HG03039 (cell line): ENCODE measurements around the gene PML.

ENCODE experiments used
- ATAC-seq: cut with Tn5 transposase; IDR thresholded peaks from one replicate; pipeline ENCODE4 v1.9.1; 2021; ENCODE audit warnings: mild to moderate bottlenecking, moderate library complexity; ENCODE audit not compliant: unreplicated experiment

The PML gene

DNA sequence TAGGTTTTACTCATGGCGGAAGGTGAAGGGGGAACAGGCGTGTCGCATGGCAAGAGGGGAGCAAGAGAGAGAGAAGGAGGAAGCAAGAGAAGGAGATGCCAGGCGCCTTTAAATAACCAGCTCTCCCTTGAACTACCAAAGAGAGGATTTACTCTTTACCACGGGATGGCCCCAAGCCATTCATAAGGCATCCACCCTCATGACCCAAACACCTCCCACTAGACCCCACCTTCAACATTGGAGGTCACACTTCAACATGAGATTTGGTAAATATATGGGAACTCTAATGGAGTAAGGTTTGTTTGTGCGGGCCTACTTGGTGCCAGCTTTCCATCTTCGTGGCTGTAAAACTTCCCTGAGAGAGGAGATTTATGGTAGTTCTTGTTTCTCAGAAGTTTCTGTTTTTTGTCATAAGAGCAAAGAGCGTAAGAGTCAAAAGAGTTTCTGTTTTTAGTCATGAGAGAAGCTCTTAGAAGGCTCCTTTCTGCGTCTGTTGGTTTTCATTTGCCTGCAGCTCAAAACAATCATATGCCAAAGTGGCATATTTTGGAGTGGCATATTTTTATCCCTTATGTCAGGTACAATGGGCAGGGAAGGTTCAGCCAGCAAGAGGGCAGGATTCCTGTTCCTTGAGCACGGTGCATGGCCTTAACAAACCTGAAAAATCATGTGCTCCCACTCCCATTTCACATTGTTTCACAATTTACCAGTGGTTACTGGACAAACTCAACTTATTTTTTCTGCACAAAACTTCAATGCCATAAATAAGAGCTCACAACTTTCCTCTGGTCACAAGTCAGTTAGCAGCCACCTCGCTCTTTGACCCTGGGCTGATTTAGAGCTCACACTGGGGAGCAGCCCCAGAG lies 12.5 kb downstream of the PML start:
- no peak for ATAC-seq

DNA sequence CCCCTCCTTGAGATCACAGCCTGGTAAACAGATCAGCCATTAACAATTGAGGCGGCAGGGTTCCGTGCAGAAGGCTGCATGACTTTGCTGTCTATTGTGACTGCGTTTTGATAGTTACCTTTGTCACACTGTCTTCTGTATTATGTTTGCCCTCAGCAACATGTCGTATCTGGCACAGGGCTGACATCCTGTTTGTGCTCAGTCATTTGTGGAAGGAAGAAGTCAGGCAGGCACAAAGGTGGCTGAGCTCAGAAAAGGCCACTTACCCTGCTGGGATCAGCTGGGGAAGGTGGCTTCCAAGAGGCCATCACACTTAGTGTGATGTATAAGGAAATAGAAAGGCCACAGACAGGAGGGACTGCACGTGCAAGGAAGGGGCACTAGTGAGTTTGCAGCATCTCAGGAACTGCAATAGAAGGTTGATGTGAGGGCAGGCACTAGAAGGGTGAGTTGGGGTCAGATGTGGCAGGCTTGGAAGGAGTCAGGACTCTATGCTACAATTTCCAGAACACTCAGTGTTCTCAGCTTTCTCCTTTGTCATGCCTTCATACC lies 13.4 kb downstream of the PML start:
- ATAC-seq = no peak

DNA sequence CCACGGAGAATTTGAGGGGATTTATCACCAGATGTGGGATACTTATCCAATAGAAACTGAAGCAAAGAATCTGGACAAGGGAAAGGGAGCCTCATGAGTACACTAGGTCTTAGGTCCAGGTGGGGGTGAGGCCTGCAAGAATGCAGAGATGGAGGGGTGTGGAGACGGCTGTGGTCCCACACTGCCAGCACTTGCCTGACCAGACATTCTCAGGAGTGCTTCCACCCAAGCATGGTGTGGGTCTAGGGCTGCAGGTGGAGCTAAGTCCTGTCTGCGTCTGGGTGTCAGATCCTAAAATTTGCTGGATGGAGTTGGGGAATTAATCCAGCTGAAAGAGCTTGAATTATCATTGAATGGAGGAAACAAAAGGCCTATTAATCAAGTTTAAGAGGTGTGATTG lies 14.4 kb downstream of the PML start:
- no peak for ATAC-seq

DNA sequence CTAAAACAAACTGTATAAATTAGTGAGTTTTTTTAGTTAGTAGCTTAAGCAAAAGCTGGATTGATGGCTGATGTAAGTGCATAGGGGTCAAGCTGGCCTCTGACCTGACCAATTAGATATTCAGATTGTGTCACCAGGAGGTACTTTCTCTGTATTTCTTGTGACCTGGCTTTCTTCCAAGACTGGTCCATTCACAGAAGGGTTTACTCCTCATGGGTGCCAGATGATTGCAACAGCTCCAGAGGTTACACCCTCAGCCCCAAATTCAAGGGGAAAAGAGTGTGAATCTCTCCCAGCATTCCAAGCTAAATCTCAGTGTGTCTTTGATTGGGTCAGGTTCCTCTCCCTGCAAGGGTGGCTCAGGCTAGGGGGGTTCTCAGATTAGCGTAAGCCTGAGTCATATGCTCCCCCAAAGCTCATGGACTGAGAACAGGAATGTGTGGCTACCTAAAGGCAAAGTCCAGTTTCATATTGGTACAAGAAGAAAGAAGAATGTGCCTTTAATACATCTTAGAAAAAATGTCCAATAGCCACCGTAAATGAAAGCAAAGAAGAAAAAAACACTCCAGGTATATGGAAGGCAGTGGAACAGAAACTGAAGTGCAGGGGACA lies 16.5 kb downstream of the PML start:
- ATAC-seq = no peak

DNA sequence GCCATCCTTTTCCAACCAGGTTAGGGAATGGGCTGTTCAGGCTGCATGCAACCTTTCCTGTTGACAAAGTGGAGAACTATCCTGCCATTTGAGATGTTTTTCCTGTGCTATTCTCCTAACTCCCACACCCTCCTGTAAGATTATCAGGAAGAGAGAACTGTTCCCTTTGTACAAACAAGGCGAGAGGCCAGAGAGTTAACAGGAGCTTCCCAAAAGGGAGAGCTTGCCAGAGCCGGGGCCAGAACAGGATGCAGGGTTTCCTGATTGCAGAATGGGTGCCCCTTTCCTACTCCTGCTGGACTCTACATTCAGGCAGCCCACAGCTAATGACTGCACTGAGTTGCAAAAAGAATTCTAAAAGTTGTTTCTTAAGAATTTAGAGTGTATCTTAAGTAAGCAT lies 17.1 kb downstream of the PML start:
- ATAC-seq = no peak

DNA sequence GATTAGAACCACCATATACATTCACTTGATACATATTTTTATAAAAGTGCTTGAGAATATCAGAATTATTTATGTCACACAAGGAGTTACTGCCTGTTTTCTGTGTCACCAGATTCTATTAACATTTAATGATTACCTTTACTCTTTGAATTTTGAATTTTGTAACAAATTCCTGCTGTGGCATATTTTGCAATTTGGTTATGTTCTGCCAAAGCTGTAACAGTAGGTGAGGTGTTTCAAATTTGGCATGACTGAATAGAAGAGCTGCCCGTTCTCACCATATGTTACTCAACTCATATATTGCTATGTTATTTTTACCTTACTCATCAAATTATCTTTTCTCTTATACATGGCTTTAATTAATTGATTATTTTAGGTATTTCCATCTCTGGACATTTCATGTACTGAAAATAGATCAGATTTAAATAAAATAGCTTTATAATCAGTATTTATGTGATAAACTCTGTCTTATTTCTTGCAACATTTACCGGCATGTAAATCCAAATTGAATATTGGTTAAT lies 18.9 kb downstream of the PML start:
- no peak for ATAC-seq

DNA sequence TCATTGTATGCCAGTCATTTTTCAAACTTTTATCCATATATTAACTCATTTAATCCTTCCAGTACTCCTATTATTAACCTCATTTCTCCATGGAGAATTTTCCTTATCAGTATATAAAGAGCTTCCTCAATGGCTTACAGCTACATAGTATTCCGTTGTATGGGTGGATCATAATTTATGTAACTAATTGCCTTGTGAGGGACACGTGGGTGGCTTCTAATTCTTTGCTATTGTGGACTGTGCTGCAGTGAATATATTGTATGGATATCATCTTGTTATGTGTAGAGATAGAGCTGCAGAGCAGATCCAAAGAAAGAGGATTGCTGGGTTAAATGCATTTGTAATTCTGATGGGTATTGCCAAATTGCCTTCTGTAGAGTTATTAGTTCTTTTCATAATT lies 25.2 kb downstream of the PML start:
- ATAC-seq = no peak

DNA sequence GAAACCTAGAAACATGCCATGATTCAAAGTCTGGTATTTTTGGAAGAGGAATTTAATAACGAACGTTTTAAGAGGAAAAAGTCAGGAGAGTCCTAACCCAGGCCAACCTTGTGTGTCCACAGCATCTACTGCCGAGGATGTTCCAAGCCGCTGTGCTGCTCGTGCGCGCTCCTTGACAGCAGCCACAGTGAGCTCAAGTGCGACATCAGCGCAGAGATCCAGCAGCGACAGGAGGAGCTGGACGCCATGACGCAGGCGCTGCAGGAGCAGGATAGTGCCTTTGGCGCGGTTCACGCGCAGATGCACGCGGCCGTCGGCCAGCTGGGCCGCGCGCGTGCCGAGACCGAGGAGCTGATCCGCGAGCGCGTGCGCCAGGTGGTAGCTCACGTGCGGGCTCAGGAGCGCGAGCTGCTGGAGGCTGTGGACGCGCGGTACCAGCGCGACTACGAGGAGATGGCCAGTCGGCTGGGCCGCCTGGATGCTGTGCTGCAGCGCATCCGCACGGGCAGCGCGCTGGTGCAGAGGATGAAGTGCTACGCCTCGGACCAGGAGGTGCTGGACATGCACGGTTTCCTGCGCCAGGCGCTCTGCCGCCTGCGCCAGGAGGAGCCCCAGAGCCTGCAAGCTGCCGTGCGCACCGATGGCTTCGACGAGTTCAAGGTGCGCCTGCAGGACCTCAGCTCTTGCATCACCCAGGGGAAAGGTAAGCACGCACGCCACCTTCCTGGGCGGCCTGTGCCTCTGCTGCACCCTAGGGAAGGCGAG lies 28.4 kb downstream of the PML start:
- no peak for ATAC-seq

DNA sequence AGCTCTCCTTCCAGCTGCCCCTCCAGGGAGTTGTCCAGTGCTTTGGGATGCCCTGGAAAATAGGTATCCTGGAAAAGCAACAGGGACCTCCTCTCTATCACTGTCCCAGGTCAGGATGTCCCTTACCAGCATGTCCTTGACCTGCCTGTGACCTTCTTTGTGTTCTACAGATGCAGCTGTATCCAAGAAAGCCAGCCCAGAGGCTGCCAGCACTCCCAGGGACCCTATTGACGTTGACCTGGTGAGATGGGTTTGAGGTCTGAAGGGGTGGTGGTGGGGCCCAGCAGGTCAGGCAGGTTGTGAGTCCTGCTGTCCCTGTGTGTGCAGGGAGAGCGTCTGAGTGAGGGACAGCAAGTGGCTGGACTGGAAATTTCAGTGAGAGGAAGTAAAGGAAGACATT lies 30.2 kb downstream of the PML start:
- no peak for ATAC-seq

DNA sequence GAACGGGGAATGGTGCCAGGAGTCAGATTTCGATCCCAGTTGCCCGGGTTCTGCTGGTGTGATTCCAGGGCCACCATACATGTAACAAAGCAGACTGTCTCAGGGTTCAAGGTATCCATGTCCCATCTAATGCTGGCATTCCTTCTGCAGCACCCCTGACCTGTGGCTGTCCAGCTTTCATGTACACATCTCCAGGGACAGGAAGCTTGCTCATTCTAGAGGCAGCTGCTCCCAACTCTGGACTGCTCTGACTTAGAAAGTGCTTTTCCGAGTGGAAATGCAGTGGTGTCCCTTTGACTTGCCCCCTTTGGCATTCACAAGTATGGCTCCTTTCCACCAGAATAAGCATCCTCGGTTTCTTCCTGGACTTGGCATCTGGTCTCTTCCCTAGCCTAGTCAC lies 30.9 kb downstream of the PML start:
- no peak for ATAC-seq

DNA sequence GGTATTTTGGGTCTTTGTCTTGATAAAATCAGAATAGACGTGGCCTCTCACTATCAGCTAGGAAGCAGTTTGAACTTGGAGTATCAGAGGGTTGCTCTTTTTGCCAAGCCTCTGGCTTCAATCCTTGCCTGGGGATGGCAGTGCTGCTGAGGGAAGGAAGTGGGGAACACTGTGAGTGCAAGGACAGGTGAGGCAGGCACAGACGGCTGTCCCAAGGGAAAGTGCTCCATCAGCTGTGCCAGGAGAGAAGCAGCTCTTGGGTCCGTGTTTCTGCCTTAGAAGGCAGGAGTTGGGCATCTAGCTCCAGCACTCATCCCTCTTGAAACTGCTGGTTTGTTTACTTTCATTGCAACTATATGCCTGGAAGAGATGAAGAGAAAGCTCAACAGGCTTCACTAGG lies 33.2 kb downstream of the PML start:
- no peak for ATAC-seq

DNA sequence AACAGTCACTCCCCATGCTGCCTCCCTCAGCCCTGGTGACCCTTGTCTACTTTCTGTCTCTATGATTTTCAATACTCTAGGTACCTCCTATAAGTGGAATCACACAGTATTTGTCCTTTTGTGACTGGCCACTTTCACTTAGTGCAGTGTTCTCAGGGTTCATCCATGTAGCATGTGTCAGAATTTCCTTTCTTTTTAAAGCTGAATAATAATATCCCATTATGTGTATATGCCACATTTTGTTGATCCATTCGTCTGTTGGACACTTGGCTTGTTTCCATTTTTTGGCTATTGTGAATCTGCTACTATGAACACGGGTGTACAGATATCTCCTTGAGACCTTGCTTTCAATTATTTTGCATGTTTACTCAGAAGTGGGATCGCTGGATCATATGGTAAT lies 34.1 kb downstream of the PML start:
- no peak for ATAC-seq

DNA sequence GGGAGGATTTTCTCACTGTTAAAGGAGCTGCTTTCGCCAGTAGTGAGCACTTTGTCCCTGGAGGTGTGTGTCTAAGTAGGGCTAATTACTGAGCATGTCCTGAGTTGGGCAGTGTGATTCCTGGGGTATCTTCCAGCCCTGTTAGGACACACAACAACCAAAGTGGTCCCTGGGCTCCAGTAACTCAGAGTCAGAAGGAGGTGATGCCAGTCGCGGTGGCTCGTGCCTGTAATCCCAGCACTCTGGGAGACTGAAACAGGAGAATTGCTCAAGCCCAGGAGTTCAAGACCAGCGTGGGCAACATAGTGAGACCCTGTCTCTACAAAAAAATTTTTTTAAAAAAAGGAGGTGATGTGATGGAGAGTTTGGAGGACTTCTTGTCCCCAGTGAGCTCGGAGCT lies 37.5 kb downstream of the PML start:
- ATAC-seq = no peak

DNA sequence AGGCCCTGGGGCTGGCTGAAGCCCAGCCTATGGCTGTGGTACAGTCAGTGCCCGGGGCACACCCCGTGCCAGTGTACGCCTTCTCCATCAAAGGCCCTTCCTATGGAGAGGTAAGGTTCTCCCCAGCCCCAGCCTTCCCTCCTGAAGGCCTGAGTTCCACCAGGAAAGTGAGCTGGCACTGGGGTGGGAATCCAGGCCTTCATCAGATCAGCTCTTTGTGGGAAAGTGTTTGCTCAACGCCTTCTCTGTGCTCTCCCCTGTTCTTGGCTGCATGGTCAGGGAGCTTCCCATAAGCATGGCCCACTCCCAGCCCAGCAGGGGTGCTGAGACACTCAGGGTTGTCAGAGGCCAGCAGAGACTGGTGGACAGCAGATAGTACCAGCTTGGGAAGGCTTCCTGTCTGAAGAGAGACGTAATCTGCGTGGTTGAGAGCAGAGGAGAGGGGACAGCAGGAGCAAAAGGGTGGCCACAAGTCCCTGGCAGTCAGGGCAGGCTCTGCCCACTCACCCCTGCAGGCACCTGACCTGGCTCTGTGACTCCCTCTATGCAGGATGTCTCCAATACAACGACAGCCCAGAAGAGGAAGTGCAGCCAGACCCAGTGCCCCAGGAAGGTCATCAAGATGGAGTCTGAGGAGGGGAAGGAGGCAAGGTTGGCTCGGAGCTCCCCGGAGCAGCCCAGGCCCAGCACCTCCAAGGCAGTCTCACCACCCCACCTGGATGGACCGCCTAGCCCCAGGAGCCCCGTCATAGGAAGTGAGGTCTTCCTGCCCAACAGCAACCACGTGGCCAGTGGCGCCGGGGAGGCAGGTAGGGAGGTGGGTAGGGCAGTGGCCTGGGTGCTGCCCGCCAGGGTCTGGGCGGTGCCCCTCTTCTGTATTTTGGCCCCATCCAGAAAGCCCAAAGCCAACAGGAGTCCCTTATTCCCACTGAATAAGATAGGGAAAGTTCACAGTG lies 38.4 kb downstream of the PML start:
- ATAC-seq = no peak

DNA sequence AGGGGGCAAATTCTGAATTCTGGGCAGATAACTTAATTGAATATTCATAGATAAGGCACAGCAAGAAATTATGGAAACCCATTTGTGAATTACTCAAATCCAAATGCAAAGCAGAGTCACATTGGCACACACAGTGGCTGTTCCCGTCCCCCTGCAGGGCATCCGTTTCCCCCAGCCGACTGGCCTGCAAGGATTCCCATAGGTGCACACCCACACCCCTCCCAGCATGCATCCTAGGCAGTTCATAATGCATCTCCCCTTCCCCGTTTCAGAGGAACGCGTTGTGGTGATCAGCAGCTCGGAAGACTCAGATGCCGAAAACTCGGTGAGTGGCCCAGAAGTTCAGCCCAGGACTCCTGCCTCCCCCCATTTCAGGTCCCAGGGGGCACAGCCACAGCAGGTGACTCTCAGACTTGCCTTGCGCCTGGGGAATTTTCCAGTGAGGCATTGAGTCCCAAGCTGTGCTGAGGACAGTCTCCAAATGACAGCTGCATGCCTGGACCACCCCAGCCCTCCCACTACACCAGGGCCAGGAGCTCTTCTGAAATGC lies 39.8 kb downstream of the PML start:
- ATAC-seq = no peak

DNA sequence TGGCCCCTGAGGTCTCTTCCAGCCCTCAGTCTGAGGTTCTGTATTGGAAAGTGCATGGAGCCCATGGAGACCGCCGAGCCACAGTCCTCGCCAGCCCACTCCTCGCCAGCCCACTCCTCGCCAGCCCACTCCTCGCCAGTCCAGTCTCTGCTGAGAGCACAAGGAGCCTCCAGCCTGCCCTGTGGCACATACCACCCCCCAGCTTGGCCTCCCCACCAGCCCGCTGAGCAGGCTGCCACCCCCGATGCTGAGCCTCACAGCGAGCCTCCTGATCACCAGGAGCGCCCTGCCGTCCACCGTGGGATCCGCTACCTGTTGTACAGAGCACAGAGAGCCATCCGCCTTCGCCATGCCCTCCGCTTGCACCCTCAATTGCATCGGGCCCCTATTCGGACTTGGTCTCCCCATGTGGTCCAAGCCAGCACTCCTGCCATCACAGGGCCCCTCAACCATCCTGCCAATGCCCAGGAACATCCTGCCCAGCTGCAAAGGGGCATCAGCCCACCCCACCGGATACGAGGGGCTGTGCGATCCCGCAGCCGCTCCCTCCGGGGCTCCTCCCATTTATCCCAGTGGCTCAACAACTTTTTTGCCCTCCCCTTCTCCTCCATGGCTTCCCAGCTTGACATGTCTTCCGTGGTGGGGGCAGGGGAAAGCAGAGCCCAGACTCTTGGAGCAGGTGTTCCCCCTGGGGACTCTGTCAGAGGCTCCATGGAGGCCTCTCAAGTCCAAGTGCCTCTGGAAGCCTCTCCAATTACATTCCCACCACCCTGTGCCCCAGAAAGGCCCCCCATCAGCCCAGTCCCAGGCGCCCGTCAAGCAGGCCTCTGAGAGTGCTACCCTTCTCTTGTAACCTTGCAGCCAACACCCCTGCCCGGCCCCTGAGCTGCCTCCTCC lies 40.9 kb downstream of the PML start:
- ATAC-seq = no peak

DNA sequence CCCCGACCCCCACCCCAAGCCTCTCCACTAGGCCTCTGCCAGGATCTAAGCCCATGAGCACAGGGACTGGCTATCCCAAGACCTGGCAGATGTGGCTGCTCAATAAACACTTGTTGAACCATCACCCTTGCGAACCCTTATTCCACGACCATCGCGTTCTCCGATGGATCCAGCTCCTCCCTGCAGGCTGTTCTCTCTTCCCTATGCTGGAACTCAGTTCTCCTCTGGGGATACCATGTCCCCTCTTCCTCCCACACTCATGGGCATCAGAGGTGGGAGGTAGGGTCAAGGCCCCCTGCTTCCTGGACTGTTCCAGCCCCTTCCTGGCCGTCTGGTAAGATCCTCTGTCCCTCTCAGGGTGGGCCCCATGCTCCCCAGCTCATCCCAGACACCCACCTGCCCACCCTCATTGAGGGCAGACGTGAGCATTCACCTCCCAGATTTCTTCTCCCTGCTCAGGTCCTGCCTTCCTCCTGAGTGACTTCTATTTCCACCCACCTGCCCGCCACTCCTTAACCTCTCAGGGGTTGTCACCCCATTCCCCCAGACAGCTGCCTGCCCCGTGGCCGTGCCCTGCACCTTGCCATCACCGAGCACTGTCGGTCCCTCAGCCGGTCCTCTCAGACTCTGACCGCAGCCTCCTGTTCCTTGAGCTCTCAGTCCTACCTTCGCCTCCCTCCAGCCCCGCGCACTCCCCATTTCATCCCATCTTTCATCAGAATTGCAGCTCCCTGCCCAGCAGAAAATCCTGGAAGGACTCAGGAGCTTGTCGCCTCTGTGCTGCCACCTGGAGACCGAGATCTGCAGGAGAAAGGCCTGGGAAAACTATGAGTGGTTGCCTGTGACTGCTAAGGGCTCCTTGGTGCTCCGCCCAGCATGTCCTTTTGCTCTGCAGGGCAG lies 42.0 kb downstream of the PML start:
- no peak for ATAC-seq
